ENCODE results near the gene MDC1. TPM values are rescaled to one million over a fixed set of nuclear protein-coding genes. Genes with fewer than 3 reads are reported as not detected.

Gene MDC1
- total and polyA plus RNA-seq, 2 donors (not counting 3 experiments of a cell fraction or from before 2014, with no cell fraction given): 16.8 to 42.3 TPM

GRCh38 chr6:30651143-30651542, 65.9 kb downstream of the MDC1 start:
- ChIA-PET CTCF (interaction anchor here (0.7 to 1.3 kb wide), 2 partner anchors 21 to 79 kb away, joined by 3 to 5 read pairs; partner anchors contain the start of gene DHX16), POLR2A (no interaction called here)
- Histone ChIP-seq H3K79me2 (ENCODE audit: control insufficient read depth, insufficient read depth, low read length) (peaks cover 17% of the 10 kb centered on the region), H3K36me3 (ENCODE audit: control insufficient read depth in 2 of 2, extremely low read depth in 1 of 2, insufficient read depth in 2 of 2, low read length in 2 of 2) (peaks cover 8 to 25% of the 10 kb centered on the region in 2 experiments), H3K27me3 (ENCODE audit: control insufficient read depth in 2 of 2, insufficient read depth in 2 of 2, low read length in 2 of 2) (no peaks in the 10 kb centered on the region), H3K4me2 (ENCODE audit: insufficient read depth, low read length) (no peak overlapping the region), H3K9me3 (replicated peaks; ENCODE audit: control insufficient read depth, insufficient read depth, low read length) (no peaks in the 10 kb centered on the region), H4K20me1 (replicated peaks; ENCODE audit: control insufficient read depth, extremely low read depth, insufficient read depth, low read length) (no peaks in the 10 kb centered on the region), H3K9ac (replicated peaks; ENCODE audit: extremely low read depth, insufficient read depth, low read length) (no peak overlapping the region), H3K4me3 (replicated peaks in 1 of 3; ENCODE audit: insufficient read depth in 1 of 3, low read depth in 1 of 3, low read length in 3 of 3) (no peak overlapping the region), H3K4me1 (ENCODE audit: control insufficient read depth, extremely low read depth, insufficient read depth, low read length) (peaks cover 8% of the 10 kb centered on the region), H3K27ac (ENCODE audit: insufficient read depth, low read depth, low read length) (no peak overlapping the region), H3K9me1 (replicated peaks; ENCODE audit: control insufficient read depth, extremely low read depth, insufficient read depth, low read length) (no peaks in the 10 kb centered on the region), H2AFZ (ENCODE audit: low read depth, low read length) (no peak overlapping the region)
- intact Hi-C loops (cut with micrococcal nuclease) (no loop called here), dilution Hi-C loops (cut with MboI; ENCODE audit: extremely low pct_ligation_motif_present, low sequenced_read_pairs) (no loop called here)
- no peak for DNase-seq (ENCODE audit: low read depth, low spot score)
- no peak for FAIRE-seq
- TF ChIP-seq POLR2A (IDR thresholded peaks at IDR 0.05; ENCODE audit: low read depth, low read length) (no peak), MAX (IDR thresholded peaks at IDR 0.05; ENCODE audit: insufficient read depth, insufficient read length) (no peak), MYC (IDR thresholded peaks at IDR 0.05; ENCODE audit: low read depth, low read length) (no peak), EZH2 (IDR thresholded peaks at IDR 0.05; ENCODE audit: borderline replicate concordance, low read depth, low read length, severe bottlenecking) (no peak)
- no TSS peak for BruUV-seq (replicated peaks)

Small RNA genes lying within 50 kb of the gene (small RNA-seq; reads per million reads assigned to genes)
- not detected for gene RF00019 (ENCODE audit: insufficient read depth, insufficient read length, low read depth, low replicate concordance)
- gene RN7SL353P (ENCODE audit: insufficient read depth, insufficient read length, low read depth, low replicate concordance): not detected

Other genes with a start within 250 kb of the MDC1 start
- 249 and 271 TPM in 2 replicates for gene HLA-E, start 227.8 kb downstream of the MDC1 start, total RNA-seq
- gene HLA-E, start 227.8 kb downstream of the MDC1 start, polyA plus RNA-seq: 277 and 298 TPM in 2 replicates
- gene GNL1, start 160.8 kb downstream of the MDC1 start, total RNA-seq: 87.3 and 103 TPM in 2 replicates
- 58.4 and 63.1 TPM in 2 replicates for gene GNL1, start 160.8 kb downstream of the MDC1 start, polyA plus RNA-seq
- gene PRR3, start 160.0 kb downstream of the MDC1 start, total RNA-seq: 10.6 and 12.0 TPM in 2 replicates
- gene PRR3, start 160.0 kb downstream of the MDC1 start, polyA plus RNA-seq: 22.3 and 23.3 TPM in 2 replicates
- gene ABCF1, start 145.8 kb downstream of the MDC1 start, total RNA-seq: 55.8 and 60.3 TPM in 2 replicates
- gene ABCF1, start 145.8 kb downstream of the MDC1 start, polyA plus RNA-seq: 29.0 and 34.0 TPM in 2 replicates
- gene PPP1R10, start 100.0 kb downstream of the MDC1 start, total RNA-seq: 75.1 and 88.3 TPM in 2 replicates
- 19.2 and 20.3 TPM in 2 replicates for gene PPP1R10, start 100.0 kb downstream of the MDC1 start, polyA plus RNA-seq
- gene MRPS18B, start 99.4 kb downstream of the MDC1 start, total RNA-seq: 32.6 and 33.7 TPM in 2 replicates
- 47.3 and 49.1 TPM in 2 replicates for gene MRPS18B, start 99.4 kb downstream of the MDC1 start, polyA plus RNA-seq
- gene ATAT1, start 90.4 kb downstream of the MDC1 start, total RNA-seq: 18.4 and 20.2 TPM in 2 replicates
- 17.4 and 19.4 TPM in 2 replicates for gene ATAT1, start 90.4 kb downstream of the MDC1 start, polyA plus RNA-seq
- 18.5 and 21.0 TPM in 2 replicates for gene C6orf136, start 70.1 kb downstream of the MDC1 start, total RNA-seq
- 19.1 and 20.2 TPM in 2 replicates for gene C6orf136, start 70.1 kb downstream of the MDC1 start, polyA plus RNA-seq
- gene DHX16, start 44.3 kb downstream of the MDC1 start, total RNA-seq: 36.3 and 38.2 TPM in 2 replicates
- 62.3 and 66.5 TPM in 2 replicates for gene DHX16, start 44.3 kb downstream of the MDC1 start, polyA plus RNA-seq
- 129 and 136 TPM in 2 replicates for gene PPP1R18, start 30.6 kb downstream of the MDC1 start, total RNA-seq
- 167 and 173 TPM in 2 replicates for gene PPP1R18, start 30.6 kb downstream of the MDC1 start, polyA plus RNA-seq
- gene NRM, start 26.3 kb downstream of the MDC1 start, total RNA-seq: 28.5 and 32.2 TPM in 2 replicates
- gene NRM, start 26.3 kb downstream of the MDC1 start, polyA plus RNA-seq: 33.8 and 36.7 TPM in 2 replicates
- 1,243 and 1,276 TPM in 2 replicates for gene TUBB, start 3.1 kb upstream of the MDC1 start, total RNA-seq
- gene TUBB, start 3.1 kb upstream of the MDC1 start, polyA plus RNA-seq: 1,408 and 1,437 TPM in 2 replicates
- 141 and 145 TPM in 2 replicates for gene FLOT1, start 25.4 kb upstream of the MDC1 start, total RNA-seq
- gene FLOT1, start 25.4 kb upstream of the MDC1 start, polyA plus RNA-seq: 146 and 154 TPM in 2 replicates
- gene IER3, start 27.3 kb upstream of the MDC1 start, total RNA-seq: 163 and 170 TPM in 2 replicates
- gene IER3, start 27.3 kb upstream of the MDC1 start, polyA plus RNA-seq: 344 and 468 TPM in 2 replicates
- gene DDR1, start 167.2 kb upstream of the MDC1 start, total RNA-seq: 17.7 and 22.9 TPM in 2 replicates
- gene DDR1, start 167.2 kb upstream of the MDC1 start, polyA plus RNA-seq: 8.8 and 10.6 TPM in 2 replicates
- 51.0 and 52.6 TPM in 2 replicates for gene GTF2H4, start 190.9 kb upstream of the MDC1 start, total RNA-seq
- 40.5 and 40.8 TPM in 2 replicates for gene GTF2H4, start 190.9 kb upstream of the MDC1 start, polyA plus RNA-seq
- 32.5 and 34.3 TPM in 2 replicates for gene VARS2, start 197.0 kb upstream of the MDC1 start, total RNA-seq
- 17.8 TPM in 2 replicates for gene VARS2, start 197.0 kb upstream of the MDC1 start, polyA plus RNA-seq
- not detected in 2 replicates for gene SFTA2, start 214.9 kb upstream of the MDC1 start, total RNA-seq
- not detected in 2 replicates for gene SFTA2, start 214.9 kb upstream of the MDC1 start, polyA plus RNA-seq
- not detected in 2 replicates for gene MUCL3, start 223.7 kb upstream of the MDC1 start, total RNA-seq
- gene MUCL3, start 223.7 kb upstream of the MDC1 start, polyA plus RNA-seq: not detected in 2 replicates

All from endothelial cell of umbilical vein (primary cell).